Activated T-helper 1 cell treated with anti-CD3 and anti-CD28 coated beads, Interleukin-2, amount 50 U/mL, for 16 hours (primary cell): ENCODE data around the gene GNAT2.
A peak's percentile ranks its signal among the peaks of the same experiment; 100 is the strongest.

ENCODE experiments used
- DNase-seq, 2 donors: peaks; one replicate each; pipeline ENCODE4 v3.0.0-alpha.2; 2020; ENCODE audit warnings: low read depth in 1 of 2, low spot score in 1 of 2

The GNAT2 gene

GRCh38 chr1:109628540-109629321, 9.3 kb upstream of the GNAT2 start:
- no peak for DNase-seq

DNA sequence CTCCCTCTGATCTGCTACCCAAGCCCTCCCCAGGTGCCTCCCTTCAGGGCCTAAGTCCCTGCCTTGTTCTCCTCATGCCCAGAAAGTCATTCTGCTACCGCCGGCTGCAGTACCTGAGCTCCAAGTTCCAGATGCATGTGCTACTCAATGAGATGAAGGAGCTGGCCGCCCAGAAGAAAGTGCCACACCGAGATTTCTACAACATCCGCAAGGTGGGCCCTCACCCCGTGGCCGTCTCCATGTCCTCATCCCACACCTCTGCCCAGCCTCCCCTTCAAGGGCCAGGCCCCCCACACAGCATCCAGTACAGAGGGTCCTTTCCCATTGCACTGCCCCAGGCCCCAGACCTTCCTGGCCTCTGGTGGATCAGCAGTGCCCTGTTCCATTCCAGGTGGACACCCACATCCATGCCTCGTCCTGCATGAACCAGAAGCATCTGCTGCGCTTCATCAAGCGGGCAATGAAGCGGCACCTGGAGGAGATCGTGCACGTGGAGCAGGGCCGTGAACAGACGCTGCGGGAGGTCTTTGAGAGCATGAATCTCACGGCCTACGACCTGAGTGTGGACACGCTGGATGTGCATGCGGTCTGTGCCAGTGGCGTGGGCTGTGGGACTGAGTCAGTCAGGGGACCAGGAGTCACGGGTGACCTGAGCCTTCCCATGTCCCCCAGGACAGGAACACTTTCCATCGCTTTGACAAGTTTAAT, 8.4 kb upstream of the GNAT2 start:
- no peak for DNase-seq

GRCh38 chr1:109626682-109627408, 7.4 kb upstream of the GNAT2 start:
- DNase-seq, result no peak

- no peak for DNase-seq
Measured at GRCh38 chr1:109625601-109626560, 6.5 kb upstream of the GNAT2 start.

DNA sequence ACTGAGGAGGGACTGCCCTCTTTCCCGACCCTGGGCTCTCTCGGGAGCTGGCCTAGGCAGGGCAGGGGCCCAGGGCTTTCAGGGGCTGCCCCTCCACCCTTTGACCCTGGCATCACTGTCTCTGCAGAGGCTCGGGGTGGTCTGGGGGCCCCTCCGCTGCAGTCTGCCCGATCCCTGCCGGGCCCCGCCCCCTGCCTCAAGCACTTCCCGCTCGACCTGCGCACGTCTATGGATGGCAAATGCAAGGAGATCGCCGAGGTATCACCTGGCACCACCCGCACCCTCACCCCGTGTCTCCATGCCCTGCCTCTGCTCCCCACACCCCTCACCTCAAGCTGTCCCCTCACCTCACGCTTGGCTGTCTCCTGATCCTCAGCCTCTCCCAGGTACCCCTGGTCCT, 5.8 kb upstream of the GNAT2 start:
- DNase-seq, result no peak

- DNase-seq, result no peak
Measured at GRCh38 chr1:109624201-109625010, 5.0 kb upstream of the GNAT2 start.

DNA sequence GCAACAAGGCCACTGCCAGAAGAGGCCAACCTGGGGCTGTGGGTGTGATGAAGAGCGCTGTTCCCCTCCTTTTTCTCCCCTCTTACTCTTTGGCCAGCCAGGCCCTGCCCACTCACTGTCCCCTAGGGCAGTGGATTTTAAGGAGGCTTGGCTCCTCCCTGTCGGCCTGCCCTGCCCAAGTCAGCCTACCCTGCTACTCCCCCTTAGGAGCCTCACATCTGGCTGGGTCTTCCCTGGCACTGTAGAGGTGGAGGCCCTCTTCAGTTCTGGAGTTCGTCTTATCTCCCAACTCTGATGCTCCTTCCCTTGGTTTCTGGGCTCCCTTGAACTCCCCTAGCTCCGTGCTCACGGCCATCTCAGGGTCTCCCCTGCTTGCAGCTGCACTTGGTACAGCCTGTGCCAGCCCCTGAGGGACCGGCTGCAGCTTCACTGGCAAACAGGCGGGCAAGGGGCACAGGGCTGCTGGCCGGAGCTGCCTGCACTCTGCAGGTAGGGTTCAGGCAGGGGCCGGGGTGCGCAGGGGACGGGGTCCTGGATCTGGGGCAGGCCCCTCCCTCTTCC, 4.3 kb upstream of the GNAT2 start:
- DNase-seq, result no peak

- DNase-seq, result no peak
Measured at GRCh38 chr1:109622895-109623294, 3.5 kb upstream of the GNAT2 start.

DNA sequence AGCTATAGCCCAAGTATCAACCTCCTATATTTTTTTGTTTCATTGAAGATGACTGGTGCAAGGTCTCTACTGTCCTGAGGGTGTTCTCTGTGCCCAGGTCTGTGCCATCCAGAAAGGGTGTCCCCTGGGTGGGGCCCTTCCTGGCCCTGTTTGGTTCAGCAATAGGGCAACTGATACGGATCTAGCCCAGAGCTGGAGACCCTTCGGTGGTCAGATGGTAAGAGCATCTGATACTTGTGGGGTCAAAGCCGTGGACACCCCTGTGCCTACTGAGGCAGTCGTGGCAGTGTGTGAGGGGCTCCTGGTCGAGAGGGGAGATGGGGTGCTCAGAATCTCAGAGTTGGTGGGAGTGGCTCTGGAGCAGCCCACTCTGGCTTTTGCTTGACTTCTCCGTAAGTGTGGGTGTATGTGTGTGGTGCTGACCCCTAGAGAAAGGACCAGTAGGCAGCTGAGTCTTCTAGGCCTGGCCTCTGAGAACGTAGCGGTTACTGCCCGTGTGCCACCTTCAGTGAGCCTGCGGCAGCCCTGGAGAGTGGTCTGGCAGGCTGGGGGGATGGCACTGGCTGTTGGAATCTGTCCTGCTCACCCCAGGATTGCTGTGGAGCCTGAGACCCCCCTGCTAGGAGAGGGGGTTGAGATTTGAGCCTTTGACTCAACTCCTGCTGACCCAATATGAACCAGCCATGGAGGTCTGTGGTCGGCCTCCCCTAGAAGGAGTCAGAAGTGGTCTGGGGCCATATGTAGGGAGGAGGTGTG, 2.9 kb upstream of the GNAT2 start:
- DNase-seq, result no peak

GRCh38 chr1:109621379-109622136, 2.1 kb upstream of the GNAT2 start:
- no peak for DNase-seq

GRCh38 chr1:109620841-109621286, 1.4 kb upstream of the GNAT2 start:
- peak; percentile 92 to 94 for DNase-seq

GRCh38 chr1:109620401-109620791, 980 bp upstream of the GNAT2 start:
- no peak for DNase-seq

DNA sequence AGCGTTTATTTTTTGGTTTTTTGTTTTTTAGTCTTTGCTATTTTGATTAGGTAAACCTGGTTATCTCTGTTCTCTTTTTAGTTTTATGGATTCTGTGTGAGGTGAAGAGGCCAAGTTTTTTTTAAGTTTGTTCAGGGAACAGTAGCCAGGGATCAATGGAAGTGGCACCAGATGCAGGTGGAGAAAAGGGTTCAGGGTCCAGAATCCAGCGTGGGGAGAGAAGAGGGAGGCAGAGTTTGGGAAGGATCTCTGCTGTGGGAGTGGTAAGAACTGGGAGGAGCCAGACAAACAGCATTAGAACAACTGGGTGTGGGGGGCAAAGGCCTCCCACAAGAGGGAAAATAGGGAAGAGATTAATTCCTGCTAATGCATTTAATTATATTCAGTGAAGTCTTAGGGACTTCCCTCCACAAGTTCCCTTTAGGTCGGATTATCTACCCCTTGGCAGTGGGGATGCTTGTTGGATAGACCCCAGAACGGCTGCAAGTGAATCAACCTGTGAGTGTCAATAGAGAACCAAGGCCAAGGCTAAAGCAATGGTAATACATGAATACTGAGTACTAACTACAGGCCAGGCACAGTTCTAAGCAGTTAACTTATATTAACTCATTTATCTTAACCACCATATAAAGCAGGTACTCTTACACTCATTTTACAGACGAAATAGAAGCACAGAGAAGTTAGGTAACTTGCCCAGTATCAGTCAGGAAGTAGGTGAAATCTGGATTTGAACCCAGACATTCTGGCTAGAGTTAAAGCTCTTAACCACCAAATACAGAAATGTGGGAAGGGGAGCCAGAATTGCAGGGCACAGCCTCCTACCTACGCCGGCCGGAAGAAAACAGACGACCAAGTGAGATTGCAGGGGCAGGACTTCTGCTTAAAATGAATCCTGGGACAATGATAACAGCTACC, 498 bp downstream of the GNAT2 start:
- no peak for DNase-seq

GRCh38 chr1:109617291-109617801, 2.1 kb downstream of the GNAT2 start:
- DNase-seq, result no peak

DNA sequence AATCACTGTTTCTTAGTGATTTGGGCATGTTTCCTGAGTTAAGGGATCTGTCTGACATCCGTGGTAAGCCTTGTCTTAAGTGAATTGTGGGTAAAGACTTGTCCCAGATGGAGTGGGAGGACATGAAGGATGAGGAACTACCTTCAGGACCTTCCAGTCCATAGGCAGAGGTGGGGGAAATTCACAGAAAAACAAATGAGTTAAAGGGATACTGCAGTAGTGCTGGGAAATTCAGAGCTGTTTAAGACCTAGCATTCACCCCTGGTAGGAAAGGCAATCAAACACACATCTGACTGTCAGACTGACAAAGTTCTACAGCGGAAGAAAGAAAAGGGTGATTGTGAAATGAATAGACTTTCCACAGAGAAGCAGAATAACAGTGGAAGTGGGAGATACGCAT, 3.0 kb downstream of the GNAT2 start:
- no peak for DNase-seq

- no peak for DNase-seq
Measured at GRCh38 chr1:109615879-109616278, 3.5 kb downstream of the GNAT2 start.
